ENCODE results near the gene OSBPL8. TPM values are rescaled to one million over a fixed set of nuclear protein-coding genes. Genes with fewer than 3 reads are reported as not detected.

The OSBPL8 gene
- total RNA-seq, 3 donors from 2014 or later (not counting 1 experiment from before 2014, with no cell fraction given): 133 to 154 (median 138) TPM

- peaks cover 10 to 33% of the 10 kb centered on the region in 2 donors for H3K27me3 Mint-ChIP-seq (ENCODE audit: low read depth in 2 of 2)
- Histone ChIP-seq H3K4me3 (ENCODE audit: low read length) (no peak overlapping the region), H3K27me3 (ENCODE audit: control insufficient read depth, insufficient read depth, low read length) (no peaks in the 10 kb centered on the region), H3K36me3 (ENCODE audit: control insufficient read depth, insufficient read depth, low read length) (no peaks in the 10 kb centered on the region), H3K4me1 (ENCODE audit: control insufficient read depth, insufficient read depth, low read length) (no peaks in the 10 kb centered on the region), H3K27ac (ENCODE audit: low read length) (no peak overlapping the region), H3K9me3 (ENCODE audit: control insufficient read depth, insufficient read depth, low read length) (no peaks in the 10 kb centered on the region)
- DNase-seq (no peak), ATAC-seq (no peak)
- intact Hi-C loops (cut with micrococcal nuclease): no loop called here
- WGBS (ENCODE audit: insufficient coverage): 85% methylated on average over 8 of the region's 9 CpGs
- H3K4me1 Mint-ChIP-seq: no peaks in the 10 kb centered on the region
- H3K36me3 Mint-ChIP-seq: no peaks in the 10 kb centered on the region
- no peak overlapping the region for H3K27ac Mint-ChIP-seq
- H3K4me3 Mint-ChIP-seq: no peak overlapping the region
- H3K9me3 Mint-ChIP-seq: no peaks in the 10 kb centered on the region
- TF ChIP-seq CTCF (IDR thresholded peaks at IDR 0.05): no peak
These were observed 246.3 kb downstream of the OSBPL8 start for GRCh38 chr12:76313299-76313698.

GRCh38 chr12:76312315-76312714 lies 247.3 kb downstream of the OSBPL8 start:
- H3K9me3 Mint-ChIP-seq: no peaks in the 10 kb centered on the region
- Histone ChIP-seq H3K9me3 (ENCODE audit: control insufficient read depth, insufficient read depth, low read length) (no peaks in the 10 kb centered on the region), H3K27ac (ENCODE audit: low read length) (no peak overlapping the region), H3K4me3 (ENCODE audit: low read length) (no peak overlapping the region), H3K36me3 (ENCODE audit: control insufficient read depth, insufficient read depth, low read length) (no peaks in the 10 kb centered on the region), H3K4me1 (ENCODE audit: control insufficient read depth, insufficient read depth, low read length) (no peaks in the 10 kb centered on the region), H3K27me3 (ENCODE audit: control insufficient read depth, insufficient read depth, low read length) (no peaks in the 10 kb centered on the region)
- no peaks in the 10 kb centered on the region for H3K4me1 Mint-ChIP-seq
- no peak for TF ChIP-seq CTCF (IDR thresholded peaks at IDR 0.05)
- DNase-seq (no peak), ATAC-seq (no peak)
- no peak overlapping the region for H3K4me3 Mint-ChIP-seq
- intact Hi-C loops (cut with micrococcal nuclease): no loop called here
- WGBS (ENCODE audit: insufficient coverage): 83% methylated on average over 7 of the region's 7 CpGs
- peaks cover 13 to 26% of the 10 kb centered on the region in 2 donors for H3K27me3 Mint-ChIP-seq (ENCODE audit: low read depth in 2 of 2)
- no peak overlapping the region for H3K27ac Mint-ChIP-seq
- no peaks in the 10 kb centered on the region for H3K36me3 Mint-ChIP-seq

GRCh38 chr12:76311796-76312195 lies 247.8 kb downstream of the OSBPL8 start:
- no peak for DNase-seq
- Histone ChIP-seq H3K9me3 (ENCODE audit: control insufficient read depth, insufficient read depth, low read length) (no peaks in the 10 kb centered on the region), H3K36me3 (ENCODE audit: control insufficient read depth, insufficient read depth, low read length) (no peaks in the 10 kb centered on the region), H3K4me1 (ENCODE audit: control insufficient read depth, insufficient read depth, low read length) (no peaks in the 10 kb centered on the region), H3K27ac (ENCODE audit: low read length) (no peak overlapping the region), H3K4me3 (ENCODE audit: low read length) (no peak overlapping the region), H3K27me3 (ENCODE audit: control insufficient read depth, insufficient read depth, low read length) (no peaks in the 10 kb centered on the region)
- Mint-ChIP-seq H3K27ac (no peak overlapping the region), H3K4me1 (no peaks in the 10 kb centered on the region), H3K9me3 (no peaks in the 10 kb centered on the region), H3K4me3 (no peak overlapping the region), H3K27me3 (ENCODE audit: low read depth in 2 of 2) (peaks cover 13 to 21% of the 10 kb centered on the region in 2 donors), H3K36me3 (no peaks in the 10 kb centered on the region)
- no peak for TF ChIP-seq CTCF (IDR thresholded peaks at IDR 0.05)
- intact Hi-C loops (cut with micrococcal nuclease): no loop called here
- ATAC-seq: no peak
- WGBS (ENCODE audit: insufficient coverage): no CpG with 5 or more reads among the region's 3 CpGs

GRCh38 chr12:76310110-76310509 lies 249.5 kb downstream of the OSBPL8 start:
- H3K27ac Mint-ChIP-seq: no peak overlapping the region
- H3K4me3 Mint-ChIP-seq: no peak overlapping the region
- no peaks in the 10 kb centered on the region for H3K36me3 Mint-ChIP-seq
- DNase-seq (no peak), ATAC-seq (no peak)
- H3K9me3 Mint-ChIP-seq: no peaks in the 10 kb centered on the region
- H3K4me1 ChIP-seq (ENCODE audit: control insufficient read depth, insufficient read depth, low read length): no peaks in the 10 kb centered on the region
- no peaks in the 10 kb centered on the region for H3K27me3 ChIP-seq (ENCODE audit: control insufficient read depth, insufficient read depth, low read length)
- H3K9me3 ChIP-seq (ENCODE audit: control insufficient read depth, insufficient read depth, low read length): no peaks in the 10 kb centered on the region
- intact Hi-C loops (cut with micrococcal nuclease): no loop called here
- H3K4me3 ChIP-seq (ENCODE audit: low read length): no peak overlapping the region
- H3K4me1 Mint-ChIP-seq: no peaks in the 10 kb centered on the region
- no peak for TF ChIP-seq CTCF (IDR thresholded peaks at IDR 0.05)
- peaks cover 7 to 17% of the 10 kb centered on the region in 2 donors for H3K27me3 Mint-ChIP-seq (ENCODE audit: low read depth in 2 of 2)
- no peak overlapping the region for H3K27ac ChIP-seq (ENCODE audit: low read length)
- H3K36me3 ChIP-seq (ENCODE audit: control insufficient read depth, insufficient read depth, low read length): no peaks in the 10 kb centered on the region

Data from natural killer cell (primary cell).